GM12874 (cell line): Measurements from ENCODE around the gene ITIH2.

ENCODE experiments used
- CTCF ChIP-seq: IDR thresholded peaks from 2 replicates; pipeline ENCODE4 v1.5.1; 2011; ENCODE audit warnings: low read depth, mild to moderate bottlenecking, control low read depth, low read length, moderate library complexity; ENCODE audit not compliant: insufficient read depth

ITIH2 gene

DNA sequence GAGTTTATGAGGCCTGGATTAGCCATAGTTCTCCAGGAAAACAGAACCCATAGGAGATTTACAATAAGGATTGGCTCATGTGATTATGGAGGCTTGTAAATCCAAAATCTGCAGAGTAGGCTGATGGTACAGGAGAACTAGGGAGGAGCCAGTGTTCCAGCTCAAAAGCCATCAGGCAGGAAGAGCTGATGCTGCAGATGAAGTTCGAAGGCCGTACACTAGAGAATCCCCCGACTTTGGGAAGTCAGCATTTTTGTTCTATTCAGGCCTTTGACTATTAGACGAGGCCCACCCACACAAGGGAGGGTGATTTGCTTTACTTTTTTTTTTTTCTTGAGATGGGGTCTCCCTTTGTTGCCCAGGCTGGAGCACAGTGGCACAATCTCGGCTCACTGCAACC is 47.1 kb downstream of the ITIH2 start:
- no peak for TF ChIP-seq CTCF

DNA sequence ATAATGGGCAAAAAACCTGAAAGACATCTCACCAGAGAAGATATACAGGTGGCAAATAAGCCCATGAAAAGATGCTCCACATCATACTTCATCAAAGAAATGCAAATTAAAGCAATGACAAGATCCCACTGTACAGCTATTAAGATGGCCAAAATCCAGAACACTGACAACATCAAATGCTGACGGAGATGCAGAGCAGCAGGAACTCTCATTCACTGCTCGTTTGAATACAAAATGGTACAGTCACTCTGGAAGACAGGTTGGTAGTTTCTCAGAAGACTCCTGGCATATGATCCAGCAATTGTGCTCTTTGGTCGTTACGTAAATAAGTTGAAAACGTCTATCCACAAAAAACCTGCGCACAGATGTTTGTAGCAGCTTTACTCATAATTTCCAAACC is 49.1 kb downstream of the ITIH2 start:
- TF ChIP-seq CTCF = no peak

DNA sequence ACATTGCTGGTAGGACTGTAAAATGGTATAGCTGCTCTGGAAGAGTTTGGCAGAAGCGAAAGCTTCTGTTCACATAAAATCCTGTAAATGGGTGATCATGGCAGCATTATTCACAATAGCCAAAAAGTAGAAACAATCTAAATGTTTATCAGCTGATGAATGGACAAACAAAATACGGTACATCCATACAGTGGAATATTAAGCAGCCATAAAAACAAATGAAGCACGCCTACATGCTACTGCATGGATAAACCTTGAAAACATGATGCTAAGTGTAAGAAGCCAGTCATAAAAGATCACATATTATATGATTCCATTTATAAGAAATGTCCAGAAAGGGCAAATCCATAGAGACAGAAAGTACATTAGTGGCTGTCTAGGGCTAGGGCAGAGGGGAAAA is 52.0 kb downstream of the ITIH2 start:
- TF ChIP-seq CTCF = no peak

GRCh38 chr10:7756360-7756992 is 53.4 kb downstream of the ITIH2 start:
- TF ChIP-seq CTCF = peak; percentile 49

GRCh38 chr10:7763929-7764328 is 60.8 kb downstream of the ITIH2 start:
- no peak for TF ChIP-seq CTCF

- no peak for TF ChIP-seq CTCF
Observed at GRCh38 chr10:7766241-7766640, 63.1 kb downstream of the ITIH2 start.

- no peak for TF ChIP-seq CTCF
Observed at GRCh38 chr10:7767209-7767608, 64.1 kb downstream of the ITIH2 start.

GRCh38 chr10:7768417-7768816 is 65.3 kb downstream of the ITIH2 start:
- no peak for TF ChIP-seq CTCF
